Right lobe of liver (tissue), 6 donors: ENCODE data around the gene AKAP13. TPM values are rescaled to one million over a fixed set of nuclear protein-coding genes. Genes with fewer than 3 reads are reported as not detected.

Experiments
- ATAC-seq, 4 donors: fragments of 200-7000 bp; cut with Tn5 transposase; one replicate each; pipeline ENCODE4 v1.9.1; 2020; ENCODE audit warnings: mild to moderate bottlenecking in 4 of 4, moderate library complexity in 4 of 4
- DNase-seq, 3 donors: peaks; one replicate each; pipeline ENCODE4 v3.0.0-alpha.2; 2020
- H3K27ac ChIP-seq, 3 donors: fragments of 200-600 bp; one replicate each; pipeline ENCODE4 v1.8.0; 2022
- H3K27me3 ChIP-seq, 2 donors: fragments of 200-600 bp; one replicate each; pipeline ENCODE4 v1.8.0; 2022
- H3K36me3 ChIP-seq, 4 donors: fragments of 200-600 bp; sonication (generic) in 1 of 4; one replicate each; pipeline versions ENCODE4 v1.5.1 to v1.8.0; 2017 to 2022; ENCODE audit warnings: control low read depth in 1 of 4
- H3K4me1 ChIP-seq, 4 donors: fragments of 200-600 bp; sonication (generic) in 1 of 4; one replicate each; pipeline versions ENCODE4 v1.5.1 to v1.8.0; 2017 to 2022; ENCODE audit warnings: control low read depth in 1 of 4
- H3K4me3 ChIP-seq, 3 donors: fragments of 200-600 bp; one replicate each; pipeline ENCODE4 v1.8.0; 2022
- H3K9me3 ChIP-seq, 4 donors: fragments of 200-600 bp; sonication (generic) in 1 of 4; one replicate each; pipeline versions ENCODE4 v1.5.1 to v1.8.0; 2017 to 2022; ENCODE audit warnings: control low read depth in 1 of 4
- POLR2A ChIP-seq: fragments of 450-650 bp; IDR thresholded peaks from one replicate; pipeline ENCODE4 v1.6.1; 2017; ENCODE audit warnings: antibody characterized with exemption, mild to moderate bottlenecking
- WGBS: methylation state at CpG from one replicate; pipeline ENCODE4 v1.1.6; 2018; ENCODE audit warnings: low coverage, low lambda C conversion rate; ENCODE audit not compliant: insufficient coverage; ENCODE audit errors: missing lambda C conversion rate; 5-methylcytosine and 5-hydroxymethylcytosine counted together
- intact Hi-C, 2 donors: fragments of 100-400 bp; cut with DNase I; formaldehyde crosslinking; loops; one replicate each; pipeline versions ENCODE4 v1.11.2 to v1.14.1; 2022
- total RNA-seq, 6 experiments: library from RNA; depleted of rRNA in 2 of 6; stranded (reverse); fragments of >200 nt in 2 of 6; fragmentation: NEBNext Ultra II Directional in 3 of 6; extraction: Animal tissue kit (Norgen Biotek cat#: 25700) in 3 of 6; gene quantifications; one replicate each; pipeline versions ENCODE4 v1.1.0 to v1.2.4, GENCODE V29; 2016 to 2023
- TF ChIP-seq, protein P1 (sequence below), 4 donors: fragments of 200-600 bp in 3 of 4; fragments of 450-650 bp in 1 of 4; IDR thresholded peaks; one replicate each; pipeline versions ENCODE4 v1.5.1 to v1.8.0; 2016 to 2022; ENCODE audit warnings: antibody characterized with exemption in 4 of 4, mild to moderate bottlenecking in 2 of 4
- donor health status: DM: no; HTN: yes; CAD: no.
- donor health status: DM: no; HTN: no; CAD: no.
- donor health status: DM: no; HTN: no; CAD: no.
- donor health status: DM: no; HTN: yes; CAD: no.
- donor health status: DM: no; HTN: yes; CAD: no.

AKAP13 gene
- total RNA-seq, 6 experiments from 2014 or later, result 50.1 to 73.1 (median 63.9) TPM

DNA sequence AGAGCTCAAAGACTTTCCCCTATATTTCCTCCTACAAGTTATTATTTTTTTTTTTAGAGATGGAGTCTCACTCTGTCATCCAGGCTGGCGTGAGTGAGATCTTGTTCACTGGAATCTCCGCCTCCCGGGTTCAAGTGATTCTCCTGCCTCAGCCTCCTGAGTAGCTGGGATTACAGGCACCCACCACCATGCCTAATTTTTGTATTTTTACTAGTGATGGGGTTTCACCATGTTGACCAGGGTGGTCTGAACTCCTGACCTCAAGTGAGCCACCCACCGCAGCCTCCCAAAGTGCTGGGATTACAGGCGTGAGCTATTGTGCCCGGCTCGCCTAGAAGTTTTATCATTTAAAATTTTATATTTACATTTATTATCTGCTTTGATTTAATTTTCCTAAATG lies 5.9 kb downstream of the AKAP13 start:
- Histone ChIP-seq H3K27me3 (no peaks in the 10 kb centered on the region), H3K9me3 (no peaks in the 10 kb centered on the region), H3K27ac (no peak overlapping the region), H3K4me3 (no peak overlapping the region), H3K36me3 (no peaks in the 10 kb centered on the region), H3K4me1 (peaks cover 0 to 10% (median 0%) of the 10 kb centered on the region in 4 donors)
- intact Hi-C loops, result no loop called here
- ATAC-seq, result no peak
- 81% methylated on average over 5 of the region's 7 CpGs for WGBS
- no peak for DNase-seq
- no peak for TF ChIP-seq POLR2A
- TF ChIP-seq, protein P1, sequence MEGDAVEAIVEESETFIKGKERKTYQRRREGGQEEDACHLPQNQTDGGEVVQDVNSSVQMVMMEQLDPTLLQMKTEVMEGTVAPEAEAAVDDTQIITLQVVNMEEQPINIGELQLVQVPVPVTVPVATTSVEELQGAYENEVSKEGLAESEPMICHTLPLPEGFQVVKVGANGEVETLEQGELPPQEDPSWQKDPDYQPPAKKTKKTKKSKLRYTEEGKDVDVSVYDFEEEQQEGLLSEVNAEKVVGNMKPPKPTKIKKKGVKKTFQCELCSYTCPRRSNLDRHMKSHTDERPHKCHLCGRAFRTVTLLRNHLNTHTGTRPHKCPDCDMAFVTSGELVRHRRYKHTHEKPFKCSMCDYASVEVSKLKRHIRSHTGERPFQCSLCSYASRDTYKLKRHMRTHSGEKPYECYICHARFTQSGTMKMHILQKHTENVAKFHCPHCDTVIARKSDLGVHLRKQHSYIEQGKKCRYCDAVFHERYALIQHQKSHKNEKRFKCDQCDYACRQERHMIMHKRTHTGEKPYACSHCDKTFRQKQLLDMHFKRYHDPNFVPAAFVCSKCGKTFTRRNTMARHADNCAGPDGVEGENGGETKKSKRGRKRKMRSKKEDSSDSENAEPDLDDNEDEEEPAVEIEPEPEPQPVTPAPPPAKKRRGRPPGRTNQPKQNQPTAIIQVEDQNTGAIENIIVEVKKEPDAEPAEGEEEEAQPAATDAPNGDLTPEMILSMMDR (IDR thresholded peaks at IDR 0.05), result no peak

DNA sequence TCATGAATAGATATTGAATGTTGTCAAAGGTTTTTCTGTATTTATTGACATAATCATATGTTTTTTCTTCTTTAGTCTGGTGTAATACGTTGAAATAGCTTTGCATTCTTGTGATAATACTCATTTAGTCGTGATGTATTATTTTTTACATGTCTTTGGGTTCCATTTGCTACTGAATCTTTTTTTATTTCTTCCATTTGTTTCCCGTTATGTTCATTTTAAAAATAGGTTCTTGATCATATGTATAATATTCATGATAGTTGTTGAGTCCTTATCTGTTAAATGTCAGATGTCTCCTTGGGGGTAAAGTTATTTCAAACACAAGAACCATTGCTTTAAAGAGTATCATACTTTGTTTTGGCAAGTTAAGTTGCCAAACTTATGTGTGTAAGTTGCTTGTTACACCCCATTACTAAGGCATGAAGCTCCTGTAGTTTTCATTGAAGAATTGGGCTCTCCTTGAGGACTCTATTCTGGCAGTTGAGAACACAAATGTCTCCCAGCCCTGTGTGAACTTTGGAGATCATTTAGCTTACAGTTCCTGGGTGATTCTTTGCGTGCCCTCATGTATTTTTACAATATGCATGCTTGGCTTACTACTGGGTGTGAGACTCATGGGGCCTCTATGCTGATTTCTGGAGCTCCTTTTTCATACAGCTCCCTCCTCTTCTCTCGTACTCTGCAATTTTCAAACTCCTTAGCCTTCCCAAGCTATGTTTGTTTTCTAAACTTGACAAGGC lies 8.3 kb downstream of the AKAP13 start:
- no peak for TF ChIP-seq POLR2A
- TF ChIP-seq, protein P1 (IDR thresholded peaks at IDR 0.05), result no peak
- WGBS, result 77% methylated on average over 5 of the region's 5 CpGs
- H3K9me3 ChIP-seq, result no peaks in the 10 kb centered on the region
- no peak overlapping the region for H3K27ac ChIP-seq
- no peaks in the 10 kb centered on the region for H3K36me3 ChIP-seq
- no peaks in the 10 kb centered on the region for H3K27me3 ChIP-seq
- intact Hi-C loops, result no loop called here
- DNase-seq, result no peak
- no peak overlapping the region for H3K4me3 ChIP-seq
- ATAC-seq, result no peak
- H3K4me1 ChIP-seq, result peaks cover 0 to 5% (median 0%) of the 10 kb centered on the region in 4 donors

DNA sequence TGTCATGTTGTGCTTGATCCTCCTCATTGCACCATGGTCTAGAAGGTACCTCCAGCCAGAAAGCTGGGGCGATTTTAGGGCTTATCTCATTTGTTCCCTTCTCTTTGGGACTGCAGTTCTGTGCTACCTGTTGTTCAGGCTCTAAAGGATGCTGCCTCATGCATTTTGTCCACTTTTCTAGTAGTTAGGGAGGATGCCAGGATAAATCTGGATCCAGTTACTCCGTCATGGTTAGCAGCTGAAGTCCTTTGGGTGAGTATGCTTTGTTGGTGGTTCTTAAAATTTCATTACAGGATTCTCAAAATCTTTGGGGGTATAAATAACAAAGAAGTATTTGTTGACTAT lies 8.9 kb downstream of the AKAP13 start:
- peaks cover 0 to 11% (median 0%) of the 10 kb centered on the region in 4 donors for H3K4me1 ChIP-seq
- 100% methylated on average over 2 of the region's 2 CpGs for WGBS
- intact Hi-C loops, result no loop called here
- H3K9me3 ChIP-seq, result no peaks in the 10 kb centered on the region
- H3K4me3 ChIP-seq, result no peak overlapping the region
- H3K27ac ChIP-seq, result no peak overlapping the region
- DNase-seq, result no peak
- ATAC-seq, result no peak
- H3K27me3 ChIP-seq, result no peaks in the 10 kb centered on the region
- H3K36me3 ChIP-seq, result no peaks in the 10 kb centered on the region
- TF ChIP-seq, protein P1 (IDR thresholded peaks at IDR 0.05), result no peak
- TF ChIP-seq POLR2A, result no peak

DNA sequence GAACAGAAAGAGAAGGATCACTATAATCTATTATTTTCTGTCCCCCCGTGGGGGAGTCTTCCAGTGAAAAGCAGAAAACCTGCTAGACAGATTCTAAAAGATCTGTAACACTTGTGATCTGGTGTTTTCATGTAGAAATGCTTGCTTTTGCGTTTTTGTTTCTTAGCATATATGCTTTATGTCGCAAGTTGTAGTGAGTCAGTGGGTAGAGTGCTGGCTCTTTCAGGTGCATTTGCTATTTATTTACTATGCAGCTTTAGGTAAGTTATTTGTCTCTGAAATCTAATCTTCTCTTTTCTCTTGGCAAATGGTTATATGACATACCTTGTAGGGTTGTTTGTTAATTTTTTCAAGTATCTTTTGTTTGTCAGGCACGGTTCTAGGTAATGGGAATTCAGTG lies 9.4 kb downstream of the AKAP13 start:
- intact Hi-C loops, result no loop called here
- DNase-seq, result no peak
- Histone ChIP-seq H3K9me3 (no peaks in the 10 kb centered on the region), H3K27me3 (no peaks in the 10 kb centered on the region), H3K4me3 (no peak overlapping the region), H3K36me3 (no peaks in the 10 kb centered on the region), H3K27ac (no peak overlapping the region), H3K4me1 (peaks cover 0 to 15% (median 0%) of the 10 kb centered on the region in 4 donors)
- ATAC-seq, result no peak
- 80% methylated on average over 4 of the region's 4 CpGs for WGBS
- TF ChIP-seq, protein P1 (IDR thresholded peaks at IDR 0.05), result no peak
- no peak for TF ChIP-seq POLR2A
